Endometrium (tissue), 2 donors: Measurements from ENCODE around the gene PTPRU.

Experiments used
- FAIRE-seq: peaks from 2 replicates; lab custom pipeline; 2012; peaks lifted over from hg19 to GRCh38; lab: Jason Lieb, UNC
- donor health status: control.
- donor health status: control.

Gene PTPRU

GRCh38 chr1:29365906-29366670 is 129.8 kb downstream of the PTPRU start:
- FAIRE-seq: no peak

DNA sequence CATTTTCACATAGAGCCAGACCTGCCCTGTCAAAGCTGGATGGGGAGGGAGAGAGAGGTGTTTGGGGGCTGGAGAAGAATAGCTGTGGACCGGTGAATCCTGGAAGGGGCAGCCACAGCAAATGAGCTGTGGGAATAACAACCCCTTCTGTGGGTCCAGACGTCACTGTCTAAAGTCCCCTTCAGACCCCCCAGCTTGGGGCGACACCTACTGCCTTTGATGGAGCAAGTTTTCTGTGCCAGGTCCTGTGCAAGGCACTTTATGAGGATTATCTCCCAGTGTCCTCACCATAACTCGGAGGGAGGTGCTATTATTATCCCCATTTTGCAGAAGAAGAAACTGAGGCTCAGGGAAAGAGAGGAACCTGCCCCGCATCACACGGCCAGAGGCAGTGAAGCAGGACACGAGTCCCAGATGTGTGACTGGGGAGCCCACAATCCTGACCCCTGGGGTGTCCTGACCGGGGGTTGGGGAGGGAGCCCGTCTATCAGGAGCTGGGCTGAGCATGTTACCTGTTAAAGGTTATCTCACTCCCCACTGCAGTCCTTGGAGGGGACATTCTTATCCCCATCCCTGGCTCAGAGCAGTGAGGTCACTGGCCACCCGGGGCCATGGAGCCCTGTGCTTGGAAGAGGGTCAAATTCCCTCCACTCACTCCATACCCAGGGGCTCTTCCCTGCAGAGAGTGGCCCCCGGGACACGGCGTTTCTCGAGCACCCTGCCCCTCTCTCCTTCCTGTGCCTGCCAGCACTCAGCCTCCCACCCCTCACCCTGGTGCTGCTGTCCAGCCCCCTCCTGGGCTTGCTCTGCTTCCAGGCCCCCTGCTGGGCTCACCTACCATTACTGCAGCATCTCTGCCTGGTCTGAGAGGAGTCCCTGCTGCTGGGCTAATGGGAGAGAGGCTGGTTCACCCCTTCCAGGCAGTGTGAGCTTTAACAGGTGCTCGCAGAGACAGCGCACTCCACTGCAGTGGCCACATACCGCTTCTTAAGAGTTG is 132.9 kb downstream of the PTPRU start:
- no peak for FAIRE-seq

DNA sequence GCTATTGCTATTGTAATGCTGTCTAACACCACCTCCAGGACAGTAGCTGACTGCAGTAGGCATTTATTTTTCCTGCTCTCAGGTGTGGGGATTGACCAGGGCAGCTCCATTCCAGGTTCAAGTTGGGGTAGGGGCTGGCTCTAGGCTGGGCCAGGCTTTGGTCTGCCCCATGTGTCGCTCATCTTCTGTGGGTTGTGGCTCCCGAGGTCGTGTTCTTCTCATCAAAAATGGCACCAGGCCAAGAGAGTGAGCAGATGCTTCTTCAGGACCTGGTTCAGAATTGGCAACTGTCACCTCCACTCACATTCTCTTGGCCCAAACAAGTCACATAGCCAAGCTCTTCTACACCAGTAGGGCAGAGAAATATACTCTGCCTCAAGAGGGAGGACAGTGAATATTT is 133.7 kb downstream of the PTPRU start:
- no peak for FAIRE-seq

DNA sequence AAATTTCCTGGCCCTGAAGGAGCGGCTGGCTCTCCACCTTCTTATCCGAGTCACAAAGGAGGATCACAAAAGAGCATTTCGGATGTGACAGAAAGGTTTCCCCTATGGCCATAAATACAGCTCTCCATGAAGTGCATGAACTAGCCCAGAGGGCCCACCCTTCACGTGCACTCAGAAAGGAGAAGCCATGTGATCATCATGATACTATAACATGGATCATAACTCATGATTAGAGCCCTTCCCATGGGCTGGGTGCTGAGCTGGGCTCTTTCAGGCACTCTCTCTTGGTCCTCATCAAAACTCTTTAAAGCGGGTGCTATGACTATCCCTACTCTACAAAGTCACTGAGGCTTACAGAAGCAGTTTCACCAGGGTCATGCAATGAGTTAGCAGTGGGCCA is 135.0 kb downstream of the PTPRU start:
- FAIRE-seq: no peak

DNA sequence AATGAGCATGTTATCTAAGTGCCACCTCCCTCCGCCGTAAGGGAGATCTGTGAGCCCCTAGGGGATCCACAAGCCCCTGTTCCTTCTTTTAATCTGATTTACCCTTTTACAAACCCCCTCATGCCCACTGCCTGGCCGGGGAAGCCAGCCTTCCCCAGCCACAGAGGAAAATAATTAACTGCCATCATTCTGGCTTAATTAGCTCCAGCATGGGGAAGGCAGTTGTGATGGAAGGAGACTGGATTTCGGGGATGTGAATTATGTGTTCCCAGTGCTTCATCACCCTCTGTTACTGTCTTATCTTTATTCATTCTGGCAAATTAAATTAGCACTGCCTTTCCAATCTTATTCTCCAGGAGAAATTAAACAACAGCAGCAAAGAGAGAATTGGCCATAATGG is 135.8 kb downstream of the PTPRU start:
- FAIRE-seq: no peak
